Endothelial cell of umbilical vein (primary cell): ENCODE data around the gene TAPBP.

Source experiments
- EZH2 ChIP-seq: IDR thresholded peaks from 2 replicates; pipeline ENCODE4 v1.6.1; 2012; ENCODE audit warnings: borderline replicate concordance, low read depth, mild to moderate bottlenecking, moderate library complexity, low read length, inconsistent platforms; ENCODE audit not compliant: severe bottlenecking
- FOS ChIP-seq: IDR thresholded peaks from 2 replicates; pipeline ENCODE4 v1.6.1; 2011; ENCODE audit warnings: mild to moderate bottlenecking, low read length, moderate library complexity, borderline replicate concordance; ENCODE audit not compliant: insufficient read depth
- GATA2 ChIP-seq: IDR thresholded peaks from 2 replicates; pipeline ENCODE4 v1.7.0; 2011; ENCODE audit warnings: low read depth, mild to moderate bottlenecking, moderate library complexity, mixed read lengths, low read length; ENCODE audit not compliant: insufficient read length, insufficient read depth
- MYC ChIP-seq: IDR thresholded peaks from one replicate; pipeline ENCODE4 v1.6.1; 2011; ENCODE audit warnings: mild to moderate bottlenecking, low read depth, low read length
- POLR2A ChIP-seq: IDR thresholded peaks from 2 replicates; pipeline ENCODE4 v1.6.1; 2012; ENCODE audit warnings: low read depth, mild to moderate bottlenecking, control low read depth, low read length
- POLR2AphosphoS5 ChIP-seq: IDR thresholded peaks from 2 replicates; pipeline ENCODE4 v1.6.1; 2012; ENCODE audit warnings: low read depth, mild to moderate bottlenecking, control low read depth, low read length, moderate library complexity; ENCODE audit not compliant: insufficient read depth
- TF ChIP-seq, protein P1 (sequence below), 2 donors: IDR thresholded peaks; 1 replicate in 1 of 2; 2 replicates in 1 of 2; pipeline ENCODE4 v1.5.1; 2011; ENCODE audit warnings: low read length in 2 of 2, mild to moderate bottlenecking in 2 of 2, moderate library complexity in 2 of 2, control low read depth in 1 of 2, inconsistent platforms in 1 of 2, low read depth in 1 of 2; ENCODE audit not compliant: insufficient read depth in 1 of 2; ENCODE audit errors: extremely low read depth in 1 of 2
- TF ChIP-seq, protein P2 (sequence below): IDR thresholded peaks from 2 replicates; pipeline ENCODE4 v1.6.1; 2011; ENCODE audit not compliant: insufficient read depth, insufficient read length

DNA sequence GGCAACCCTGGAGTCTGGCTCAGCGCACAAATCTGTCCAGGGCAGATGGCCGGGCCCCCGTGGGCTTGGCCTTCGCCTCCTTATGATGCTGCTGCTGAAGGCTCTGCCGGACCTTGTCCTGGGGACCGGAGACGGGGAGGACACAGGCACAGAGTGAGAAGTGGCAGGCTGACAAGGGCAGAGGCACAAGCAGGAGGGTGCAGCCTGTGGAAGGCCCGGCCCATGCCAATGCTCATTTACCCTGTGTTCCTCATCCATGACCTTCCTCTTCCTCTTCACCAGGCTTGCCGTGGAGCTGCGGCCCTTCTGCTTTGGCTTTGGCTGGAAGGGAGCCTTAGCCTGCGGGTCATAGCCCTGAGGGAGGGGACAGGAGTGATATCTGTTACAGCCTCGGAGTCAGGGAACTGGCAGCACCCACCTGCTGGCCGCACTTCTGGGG lies 34.6 kb downstream of the TAPBP start:
- TF ChIP-seq, protein P1, sequence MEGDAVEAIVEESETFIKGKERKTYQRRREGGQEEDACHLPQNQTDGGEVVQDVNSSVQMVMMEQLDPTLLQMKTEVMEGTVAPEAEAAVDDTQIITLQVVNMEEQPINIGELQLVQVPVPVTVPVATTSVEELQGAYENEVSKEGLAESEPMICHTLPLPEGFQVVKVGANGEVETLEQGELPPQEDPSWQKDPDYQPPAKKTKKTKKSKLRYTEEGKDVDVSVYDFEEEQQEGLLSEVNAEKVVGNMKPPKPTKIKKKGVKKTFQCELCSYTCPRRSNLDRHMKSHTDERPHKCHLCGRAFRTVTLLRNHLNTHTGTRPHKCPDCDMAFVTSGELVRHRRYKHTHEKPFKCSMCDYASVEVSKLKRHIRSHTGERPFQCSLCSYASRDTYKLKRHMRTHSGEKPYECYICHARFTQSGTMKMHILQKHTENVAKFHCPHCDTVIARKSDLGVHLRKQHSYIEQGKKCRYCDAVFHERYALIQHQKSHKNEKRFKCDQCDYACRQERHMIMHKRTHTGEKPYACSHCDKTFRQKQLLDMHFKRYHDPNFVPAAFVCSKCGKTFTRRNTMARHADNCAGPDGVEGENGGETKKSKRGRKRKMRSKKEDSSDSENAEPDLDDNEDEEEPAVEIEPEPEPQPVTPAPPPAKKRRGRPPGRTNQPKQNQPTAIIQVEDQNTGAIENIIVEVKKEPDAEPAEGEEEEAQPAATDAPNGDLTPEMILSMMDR (IDR thresholded peaks at IDR 0.05; ENCODE audit: extremely low read depth in 1 of 2, insufficient read depth in 1 of 2, low read depth in 1 of 2, low read length in 2 of 2) = no peak
- TF ChIP-seq POLR2A (no peak), EZH2 (no peak), POLR2AphosphoS5 (no peak), FOS (no peak), GATA2 (no peak), MYC (no peak)
- TF ChIP-seq, protein P2, sequence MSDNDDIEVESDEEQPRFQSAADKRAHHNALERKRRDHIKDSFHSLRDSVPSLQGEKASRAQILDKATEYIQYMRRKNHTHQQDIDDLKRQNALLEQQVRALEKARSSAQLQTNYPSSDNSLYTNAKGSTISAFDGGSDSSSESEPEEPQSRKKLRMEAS = no peak
